ENCODE data around the gene FITM1. TPM values are rescaled to one million over a fixed set of nuclear protein-coding genes. Genes with fewer than 3 reads are reported as not detected.

FITM1 gene
- total RNA-seq, 8 experiments from 2014 or later = 0.27 to 2.2 (median 0.83) TPM; not detected in 1

- Histone ChIP-seq H3K4me3 (no peak overlapping the region), H3K27ac (no peak overlapping the region), H3K4me1 (replicated peaks in 1 of 2) (peaks cover 0 to 2% of the 10 kb centered on the region in 2 donors)
- 79 to 100% methylated on average over 3 to 7 of the region's 15 CpGs; no CpG with 5 or more reads in 8 of the 10 experiments for WGBS, 10 experiments
- no peak for ATAC-seq (replicated peaks in 6 of 8)
- in situ Hi-C loops (cut with MboI; ENCODE audit: low pct_unique_long_range_greater_than_20kb in 2 of 9, low sequenced_read_pairs in 9 of 9, unreplicated experiment in 9 of 9) = no loop called here
Observed at GRCh38 chr14:24131549-24131966, 1.1 kb downstream of the FITM1 start.

GRCh38 chr14:24132061-24132685, 1.7 kb downstream of the FITM1 start:
- in situ Hi-C loops (cut with MboI; ENCODE audit: low pct_unique_long_range_greater_than_20kb in 2 of 9, low sequenced_read_pairs in 9 of 9, unreplicated experiment in 9 of 9) = no loop called here
- H3K4me1 ChIP-seq (replicated peaks in 1 of 2) = peaks cover 2 to 5% of the 10 kb centered on the region in 2 donors
- H3K27ac ChIP-seq = no peak overlapping the region
- ATAC-seq (replicated peaks in 6 of 8) = no peak
- WGBS, 10 experiments = 82 to 90% (median 87%) methylated on average over 2 to 15 of the region's 24 CpGs; no CpG with 5 or more reads in 7 of the 10 experiments
- no peak overlapping the region for H3K4me3 ChIP-seq

- no peak for ATAC-seq (replicated peaks in 6 of 8)
- 85 to 100% (median 91%) methylated on average over 1 to 2 of the region's 2 CpGs; no CpG with 5 or more reads in 4 of the 10 experiments for WGBS, 10 experiments
- Histone ChIP-seq H3K4me1 (replicated peaks in 1 of 2) (peaks cover 2 to 5% of the 10 kb centered on the region in 2 donors), H3K27ac (no peak overlapping the region), H3K4me3 (no peak overlapping the region)
- in situ Hi-C loops (cut with MboI; ENCODE audit: low pct_unique_long_range_greater_than_20kb in 2 of 9, low sequenced_read_pairs in 9 of 9, unreplicated experiment in 9 of 9) = no loop called here
Observed at GRCh38 chr14:24132976-24133375, 2.5 kb downstream of the FITM1 start.

- in situ Hi-C loops (cut with MboI; ENCODE audit: low pct_unique_long_range_greater_than_20kb in 2 of 9, low sequenced_read_pairs in 9 of 9, unreplicated experiment in 9 of 9) = no loop called here
- 73 to 100% (median 100%) methylated on average over 1 of the region's 1 CpG; no CpG with 5 or more reads in 5 of the 10 experiments for WGBS, 10 experiments
- H3K4me1 ChIP-seq (replicated peaks in 1 of 2) = peaks cover 2 to 5% of the 10 kb centered on the region in 2 donors
- H3K27ac ChIP-seq = no peak overlapping the region
- no peak overlapping the region for H3K4me3 ChIP-seq
- no peak for ATAC-seq (replicated peaks in 6 of 8)
Observed at GRCh38 chr14:24133735-24134134, 3.3 kb downstream of the FITM1 start.

- 0 to 40% (median 15%) methylated on average over 2 to 8 of the region's 9 CpGs; no CpG with 5 or more reads in 2 of the 10 experiments for WGBS, 10 experiments
- H3K27ac ChIP-seq = peak overlapping the region; percentile 12 to 50
- no peak for ATAC-seq (replicated peaks in 6 of 8)
- in situ Hi-C loops (cut with MboI; ENCODE audit: low pct_unique_long_range_greater_than_20kb in 2 of 9, low sequenced_read_pairs in 9 of 9, unreplicated experiment in 9 of 9) = no loop called here
- peak overlapping the region; percentile 52 to 95 (median 59) for H3K4me3 ChIP-seq
- H3K4me1 ChIP-seq (replicated peaks in 1 of 2) = peaks cover 6 to 8% of the 10 kb centered on the region in 2 donors
Observed at GRCh38 chr14:24135584-24135833, 5.0 kb downstream of the FITM1 start.

- 0% methylated on average over 1 of the region's 75 CpGs; no CpG with 5 or more reads in 9 of the 10 experiments for WGBS, 10 experiments
- Histone ChIP-seq H3K27ac (peak within 1 kb of the TSS; percentile 29 to 69), H3K4me3 (peak within 1 kb of the TSS; percentile 52 to 95 (median 59)), H3K4me1 (replicated peaks in 1 of 2) (peaks cover 6 to 8% of the 10 kb centered on the region in 2 donors)
- peak; percentile 87 to 93 (median 90) for ATAC-seq (replicated peaks in 6 of 8)
- in situ Hi-C loops (cut with MboI; ENCODE audit: low pct_unique_long_range_greater_than_20kb in 2 of 9, low sequenced_read_pairs in 9 of 9, unreplicated experiment in 9 of 9) = no loop called here
Observed at GRCh38 chr14:24135834-24136683, 5.6 kb downstream of the FITM1 start, which contains the start of gene PSME1. PSME1 (plus strand) TSS chr14:24136194; CDS start chr14:24136263, 69 bp downstream.

- peaks cover 6 to 8% of the 10 kb centered on the region in 2 donors for H3K4me1 ChIP-seq (replicated peaks in 1 of 2)
- peak overlapping the region in 1 of 2 donors; percentile 69 for H3K27ac ChIP-seq
- 20 to 100% (median 82%) methylated on average over 1 to 4 of the region's 13 CpGs; no CpG with 5 or more reads in 2 of the 10 experiments for WGBS, 10 experiments
- ATAC-seq (replicated peaks in 6 of 8) = no peak
- H3K4me3 ChIP-seq = peak overlapping the region; percentile 52 to 95 (median 59)
- in situ Hi-C loops (cut with MboI; ENCODE audit: low pct_unique_long_range_greater_than_20kb in 2 of 9, low sequenced_read_pairs in 9 of 9, unreplicated experiment in 9 of 9) = no loop called here
Observed at GRCh38 chr14:24136684-24137528, 6.4 kb downstream of the FITM1 start.

- no peak overlapping the region for H3K27ac ChIP-seq
- in situ Hi-C loops (cut with MboI; ENCODE audit: low pct_unique_long_range_greater_than_20kb in 2 of 9, low sequenced_read_pairs in 9 of 9, unreplicated experiment in 9 of 9) = no loop called here
- WGBS, 10 experiments = 50 to 100% (median 95%) methylated on average over 1 to 4 of the region's 8 CpGs; no CpG with 5 or more reads in 4 of the 10 experiments
- no peak overlapping the region for H3K4me3 ChIP-seq
- ATAC-seq (replicated peaks in 6 of 8) = no peak
- peaks cover 6 to 12% of the 10 kb centered on the region in 2 donors for H3K4me1 ChIP-seq (replicated peaks in 1 of 2)
Observed at GRCh38 chr14:24137529-24138395, 7.3 kb downstream of the FITM1 start.

GRCh38 chr14:24138396-24139271, 8.2 kb downstream of the FITM1 start:
- H3K27ac ChIP-seq = no peak overlapping the region
- in situ Hi-C loops (cut with MboI; ENCODE audit: low pct_unique_long_range_greater_than_20kb in 2 of 9, low sequenced_read_pairs in 9 of 9, unreplicated experiment in 9 of 9) = no loop called here
- peaks cover 6 to 12% of the 10 kb centered on the region in 2 donors for H3K4me1 ChIP-seq (replicated peaks in 1 of 2)
- no peak for ATAC-seq (replicated peaks in 6 of 8)
- H3K4me3 ChIP-seq = no peak overlapping the region
- 60 to 100% (median 86%) methylated on average over 1 to 7 of the region's 13 CpGs; no CpG with 5 or more reads in 2 of the 10 experiments for WGBS, 10 experiments

- Histone ChIP-seq H3K4me1 (replicated peaks in 1 of 2) (peaks cover 6 to 12% of the 10 kb centered on the region in 2 donors), H3K4me3 (peak overlapping the region in 2 of 5 donors; percentile 74), H3K27ac (no peak overlapping the region)
- in situ Hi-C loops (cut with MboI; ENCODE audit: low pct_unique_long_range_greater_than_20kb in 2 of 9, low sequenced_read_pairs in 9 of 9, unreplicated experiment in 9 of 9) = no loop called here
- ATAC-seq (replicated peaks in 6 of 8) = no peak
- WGBS, 10 experiments = 78 to 98% (median 88%) methylated on average over 1 to 7 of the region's 9 CpGs; no CpG with 5 or more reads in 6 of the 10 experiments
Observed at GRCh38 chr14:24139272-24139934, 8.9 kb downstream of the FITM1 start.
